Fibroblast of skin of scalp (primary cell): ENCODE data around the gene CNNM3. TPM values are rescaled to one million over a fixed set of nuclear protein-coding genes. Genes with fewer than 3 reads are reported as not detected.
A peak's percentile ranks its signal among the peaks of the same experiment; 100 is the strongest.
"Not testable (repeated sequence)": the region's sequence is repeated elsewhere in the genome, so short reads cannot be mapped to it uniquely, and the experiment has no call there.

Source experiments
- DNase-seq: peaks from one replicate; pipeline ENCODE4 v3.0.0-alpha.2; 2013
- polyA plus RNA-seq, 2 experiments: library from polyadenylated mRNA; unstranded; fragments of 120-200 nt; gene quantifications; one replicate each; pipeline ENCODE4 v1.2.1, GENCODE V29; 2013; ENCODE audit not compliant: insufficient read length in 2 of 2

The CNNM3 gene
- 7.6 TPM for polyA plus RNA-seq (2013, experiment 1 of 2; ENCODE audit: insufficient read length)
- 7.8 TPM for polyA plus RNA-seq (2013, experiment 2 of 2; ENCODE audit: insufficient read length)

DNA sequence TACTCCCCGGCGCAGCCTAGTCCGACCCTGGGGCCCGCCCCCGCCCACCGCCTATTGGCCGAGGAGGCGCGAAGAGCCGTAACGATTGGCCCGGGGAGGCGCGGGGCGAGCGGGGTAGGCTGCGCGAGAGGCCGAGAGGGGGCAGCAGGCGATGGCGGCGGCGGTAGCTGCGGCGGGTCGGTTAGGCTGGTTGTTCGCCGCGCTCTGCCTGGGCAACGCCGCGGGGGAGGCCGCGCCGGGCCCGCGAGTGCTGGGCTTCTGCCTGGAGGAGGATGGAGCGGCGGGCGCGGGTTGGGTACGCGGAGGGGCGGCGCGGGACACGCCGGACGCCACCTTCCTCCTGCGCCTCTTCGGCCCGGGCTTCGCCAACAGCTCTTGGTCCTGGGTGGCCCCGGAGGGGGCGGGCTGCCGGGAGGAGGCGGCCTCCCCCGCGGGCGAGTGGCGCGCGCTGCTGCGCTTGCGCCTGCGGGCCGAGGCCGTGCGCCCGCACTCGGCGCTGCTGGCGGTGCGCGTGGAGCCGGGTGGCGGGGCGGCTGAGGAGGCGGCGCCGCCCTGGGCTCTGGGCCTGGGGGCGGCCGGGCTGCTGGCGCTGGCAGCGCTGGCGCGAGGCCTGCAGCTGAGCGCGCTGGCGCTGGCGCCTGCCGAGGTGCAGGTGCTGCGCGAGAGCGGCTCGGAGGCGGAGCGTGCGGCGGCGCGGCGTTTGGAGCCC lies at the start of gene CNNM3:
CNNM3 (plus strand) TSS at position 142 of the 709 bp plus-strand sequence; CDS start at position 152, 10 bp downstream.
- peak; percentile 91 for DNase-seq

DNA sequence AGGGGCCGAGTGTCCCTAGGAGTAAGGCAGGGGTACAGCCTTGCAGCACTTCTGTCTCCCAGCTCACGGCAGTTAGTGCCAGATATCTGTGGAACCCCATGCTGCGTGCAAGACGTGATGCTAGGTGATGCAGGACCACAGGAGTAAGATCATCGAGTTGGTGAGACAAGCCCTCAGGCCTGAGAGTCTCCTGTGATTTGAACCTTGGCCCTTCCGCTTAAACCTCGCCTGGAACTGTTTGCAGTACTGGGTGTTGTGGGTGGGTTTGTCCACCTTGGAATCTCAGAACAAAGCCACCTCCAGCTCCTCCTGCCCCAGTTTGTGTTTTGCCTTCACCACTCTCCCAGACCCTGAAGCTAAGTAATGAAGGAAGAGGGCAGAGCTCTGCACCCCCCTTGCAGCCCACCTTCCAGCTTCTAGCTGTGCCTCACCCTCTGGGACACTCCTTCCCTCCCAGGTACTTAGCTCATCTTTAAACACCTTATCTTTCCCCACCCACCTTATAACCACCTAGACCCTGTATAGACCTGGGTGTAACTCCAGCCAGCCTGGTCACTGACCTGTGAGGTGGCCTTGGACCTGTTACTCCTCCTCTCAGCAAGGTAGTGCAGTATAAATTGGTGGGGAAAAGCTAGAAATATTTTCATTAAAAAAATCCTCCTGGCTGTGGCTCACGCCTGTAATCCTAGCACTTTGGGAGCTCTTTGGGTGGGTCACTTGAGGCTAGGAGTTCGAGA lies 48.8 kb upstream of the CNNM3 start:
- no peak for DNase-seq

DNA sequence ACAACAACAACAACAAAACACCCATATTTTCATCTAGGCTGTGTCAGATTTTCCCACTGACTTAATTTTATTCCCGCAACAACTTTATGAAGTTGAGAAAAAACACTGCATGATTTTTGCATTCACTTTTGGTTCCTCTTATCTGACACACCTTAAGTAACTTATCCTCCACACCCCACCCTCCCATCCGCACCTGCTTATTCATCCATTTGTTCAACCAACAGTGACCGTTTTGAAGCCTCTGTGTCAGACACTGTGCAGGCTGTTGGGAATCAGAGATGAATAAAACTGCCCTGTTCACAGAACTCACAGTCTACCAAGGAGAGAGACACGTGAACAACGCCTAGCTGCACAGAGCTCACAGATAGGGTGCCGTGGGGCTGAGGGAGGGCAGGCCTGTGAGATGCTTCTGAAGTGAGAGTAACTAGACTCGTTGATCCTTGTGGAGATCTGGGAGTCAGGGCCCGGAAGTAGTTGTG lies 47.9 kb upstream of the CNNM3 start:
- no peak for DNase-seq

DNA sequence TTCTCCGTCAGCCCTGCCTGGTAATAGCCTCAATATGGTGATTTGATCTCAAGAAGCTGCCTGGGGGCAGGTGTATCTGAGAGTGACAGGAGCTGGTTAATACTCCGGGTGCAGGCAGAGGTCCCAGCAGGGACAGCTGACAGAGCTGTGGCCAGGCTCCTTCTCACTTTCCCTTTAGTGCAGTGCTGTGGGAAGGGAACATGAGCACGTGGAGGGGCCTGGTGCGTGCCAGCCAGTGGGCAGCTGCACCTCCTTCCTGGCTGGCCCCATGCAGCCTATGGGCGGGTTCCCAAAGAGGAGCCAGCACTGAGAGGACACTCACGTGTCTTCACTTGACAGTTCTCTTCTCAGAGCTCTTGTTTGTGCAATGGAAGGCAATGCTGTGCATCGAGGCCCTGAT lies 46.3 kb upstream of the CNNM3 start:
- DNase-seq: no peak

DNA sequence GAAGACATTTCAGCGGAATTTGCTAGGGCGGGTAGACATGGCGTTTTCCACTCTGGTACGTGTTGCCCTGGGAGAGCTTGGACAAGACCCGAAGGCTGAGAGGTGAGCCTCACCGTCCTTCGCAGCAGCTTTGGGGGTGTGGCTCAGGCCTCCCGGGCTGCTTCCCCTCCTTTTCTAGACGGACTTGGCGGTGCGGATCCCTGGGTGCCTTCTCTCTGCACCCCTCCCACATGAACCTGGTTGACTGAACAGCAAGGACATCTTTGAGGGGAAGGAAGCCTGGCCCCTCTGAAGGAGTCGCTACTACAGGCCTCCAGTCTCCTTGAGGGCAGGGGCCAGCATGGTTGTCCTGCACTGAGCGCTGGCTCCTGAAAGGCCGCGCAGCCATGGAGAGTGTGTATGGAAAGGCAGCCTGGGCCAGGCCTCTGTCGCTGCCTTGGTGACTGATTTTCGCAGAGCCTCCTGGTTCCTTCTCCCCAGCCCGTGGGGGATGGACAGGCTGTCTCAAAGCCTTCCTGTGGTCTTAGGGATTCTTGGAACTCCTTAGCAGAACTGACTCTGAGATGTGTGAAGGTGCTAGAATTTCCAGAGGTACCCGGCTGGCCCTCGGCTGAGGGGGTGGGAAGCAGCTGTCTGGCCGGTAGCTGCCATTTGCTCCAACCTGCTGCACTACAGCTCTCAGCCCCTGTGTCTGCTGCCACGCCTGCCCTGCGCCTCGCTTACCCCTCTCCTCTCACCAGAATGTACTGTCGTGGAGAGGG lies 45.4 kb upstream of the CNNM3 start:
- DNase-seq: no peak

DNA sequence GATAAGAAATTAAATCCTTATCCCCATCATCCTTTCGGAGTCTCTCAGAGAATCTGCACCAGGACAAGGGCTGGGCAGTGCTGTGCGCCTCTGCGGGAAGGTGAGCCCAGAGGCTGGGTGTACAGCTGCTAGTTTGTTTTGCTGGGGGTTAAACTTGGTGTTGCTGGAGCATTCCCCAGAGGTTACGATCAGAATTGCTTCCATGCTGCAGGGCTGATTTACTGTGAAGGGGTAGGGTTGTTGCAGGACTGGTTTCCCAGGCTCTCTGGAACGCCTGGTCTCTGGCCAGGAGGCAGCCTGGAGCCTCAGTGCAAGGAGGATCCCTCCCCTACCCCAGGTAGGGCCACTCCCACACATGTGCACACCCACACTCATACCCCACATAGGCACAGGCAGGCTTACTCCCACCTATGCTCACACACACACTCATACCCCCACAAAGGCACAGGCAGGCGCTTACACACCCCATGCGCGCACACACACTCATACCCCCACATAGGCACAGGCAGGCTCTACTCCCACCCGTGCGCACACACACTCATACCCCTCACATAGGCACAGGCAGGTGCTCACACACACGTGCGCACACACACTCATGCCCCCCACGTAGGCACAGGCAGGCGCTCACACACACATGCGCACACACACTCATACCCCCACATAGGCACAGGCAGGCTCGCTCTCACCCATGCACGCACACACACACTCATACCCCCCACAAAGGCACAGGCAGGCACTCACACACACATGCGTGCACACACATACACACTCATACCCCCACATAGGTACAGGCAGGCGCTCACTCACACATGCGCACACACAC lies 44.1 kb upstream of the CNNM3 start:
- no peak for DNase-seq

DNA sequence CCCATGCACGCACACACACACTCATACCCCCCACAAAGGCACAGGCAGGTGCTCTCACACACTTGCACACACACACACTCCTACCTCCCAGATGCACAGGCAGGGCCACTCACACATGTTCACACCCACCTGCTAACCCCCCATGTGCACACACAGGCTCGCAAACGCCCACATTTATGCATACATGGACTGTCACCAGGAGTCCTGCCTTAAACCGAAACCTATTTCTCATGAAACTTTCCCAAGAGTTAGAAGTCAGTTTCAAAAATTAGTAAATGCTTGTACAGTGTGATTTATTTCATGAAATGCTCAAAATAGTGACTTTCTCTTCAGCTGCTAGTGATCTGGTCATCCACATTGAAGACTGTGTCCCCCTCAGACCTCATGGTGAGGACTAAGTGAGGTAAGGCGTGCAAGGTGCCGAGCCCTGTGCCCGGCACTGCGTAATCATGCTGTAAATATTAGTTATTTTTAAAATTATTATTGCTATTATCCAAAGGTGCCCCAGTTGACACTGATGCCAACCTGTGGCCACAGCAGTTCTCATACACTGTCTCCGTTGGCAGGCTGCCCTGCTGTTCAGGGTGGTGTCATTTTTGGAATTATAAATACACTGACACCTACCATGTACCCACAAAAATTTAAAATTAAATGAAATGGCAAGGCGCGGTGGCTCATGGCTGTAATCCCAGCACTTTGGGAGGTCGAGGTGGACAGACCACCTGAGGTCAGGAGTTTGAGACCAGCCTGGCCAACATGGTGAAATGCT lies 43.0 kb upstream of the CNNM3 start:
- DNase-seq: no peak

DNA sequence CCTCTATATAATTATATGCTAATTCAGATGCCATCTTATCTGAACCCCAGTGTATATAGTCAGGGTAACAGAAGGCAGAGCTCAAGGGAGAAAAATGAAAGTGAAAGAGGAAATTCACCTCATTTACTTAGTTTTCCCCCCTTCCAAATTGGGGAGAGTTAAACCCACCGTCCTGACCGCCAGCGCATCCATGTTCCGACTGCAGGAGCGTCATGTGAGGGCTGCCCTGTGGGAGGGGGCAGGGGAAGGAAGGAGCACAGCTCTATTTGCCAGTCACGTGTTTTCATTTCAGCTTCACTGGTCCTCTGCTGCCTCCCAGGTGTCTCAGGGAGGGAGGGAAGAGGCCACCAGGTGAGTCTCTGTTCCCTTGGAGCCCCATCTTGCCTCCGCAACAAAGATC lies 42.1 kb upstream of the CNNM3 start:
- DNase-seq: no peak

DNA sequence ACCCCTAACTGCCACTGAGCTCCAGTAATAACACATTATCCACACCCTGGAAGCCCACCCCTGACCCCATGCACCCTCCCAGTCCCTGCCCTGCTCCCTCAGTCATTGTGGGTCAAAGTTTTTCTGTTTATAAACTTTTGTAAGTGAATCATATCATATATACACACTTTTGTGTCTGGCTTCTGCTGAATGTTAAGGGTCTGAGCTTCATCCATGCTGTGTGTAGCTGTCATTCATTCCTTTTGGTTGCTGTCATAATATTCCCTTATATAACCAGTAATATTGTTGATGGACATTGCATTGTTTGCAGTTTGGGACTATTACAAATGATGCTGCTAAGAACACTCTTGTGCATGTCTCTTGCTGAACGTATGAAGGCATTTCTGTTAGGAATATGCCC lies 40.9 kb upstream of the CNNM3 start:
- no peak for DNase-seq

DNA sequence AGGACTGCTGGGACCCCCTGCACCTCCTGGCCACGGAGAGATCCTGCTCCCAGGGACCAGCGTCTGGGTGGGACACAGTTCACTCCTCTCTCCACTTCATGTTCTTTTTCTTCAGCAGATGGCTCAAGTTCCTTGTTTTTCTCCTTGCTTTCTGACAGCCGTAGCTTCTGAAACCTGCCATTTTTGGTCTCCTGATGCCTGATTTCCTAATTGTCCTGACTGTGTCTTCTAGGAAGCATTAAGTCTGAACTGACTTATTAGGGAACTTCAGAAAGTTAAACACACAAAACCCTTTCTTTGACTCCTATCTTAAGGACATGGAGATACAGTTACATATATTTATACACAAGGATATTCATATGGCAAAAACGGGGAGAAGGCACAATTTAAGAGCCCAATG lies 32.7 kb upstream of the CNNM3 start:
- DNase-seq: no peak

DNA sequence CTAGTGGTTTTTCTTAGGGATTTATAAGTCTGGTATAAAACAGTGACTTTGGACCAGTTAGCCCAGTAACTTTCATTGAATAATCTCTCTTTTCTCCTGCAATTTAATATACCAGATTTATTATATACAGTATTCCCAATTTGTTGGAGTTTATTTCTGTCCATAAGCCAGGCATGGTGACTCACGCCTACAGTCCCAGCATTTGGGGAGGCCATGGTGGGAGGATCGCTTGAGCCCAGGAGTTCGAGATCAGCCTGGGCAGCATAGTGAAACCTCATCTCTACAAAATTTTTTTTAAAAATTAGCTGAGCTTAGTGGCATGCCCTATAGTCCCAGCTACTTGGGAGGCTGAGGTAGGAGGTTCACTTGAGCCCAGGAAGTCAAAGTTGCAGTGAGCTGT lies 28.7 kb upstream of the CNNM3 start:
- no peak for DNase-seq

DNA sequence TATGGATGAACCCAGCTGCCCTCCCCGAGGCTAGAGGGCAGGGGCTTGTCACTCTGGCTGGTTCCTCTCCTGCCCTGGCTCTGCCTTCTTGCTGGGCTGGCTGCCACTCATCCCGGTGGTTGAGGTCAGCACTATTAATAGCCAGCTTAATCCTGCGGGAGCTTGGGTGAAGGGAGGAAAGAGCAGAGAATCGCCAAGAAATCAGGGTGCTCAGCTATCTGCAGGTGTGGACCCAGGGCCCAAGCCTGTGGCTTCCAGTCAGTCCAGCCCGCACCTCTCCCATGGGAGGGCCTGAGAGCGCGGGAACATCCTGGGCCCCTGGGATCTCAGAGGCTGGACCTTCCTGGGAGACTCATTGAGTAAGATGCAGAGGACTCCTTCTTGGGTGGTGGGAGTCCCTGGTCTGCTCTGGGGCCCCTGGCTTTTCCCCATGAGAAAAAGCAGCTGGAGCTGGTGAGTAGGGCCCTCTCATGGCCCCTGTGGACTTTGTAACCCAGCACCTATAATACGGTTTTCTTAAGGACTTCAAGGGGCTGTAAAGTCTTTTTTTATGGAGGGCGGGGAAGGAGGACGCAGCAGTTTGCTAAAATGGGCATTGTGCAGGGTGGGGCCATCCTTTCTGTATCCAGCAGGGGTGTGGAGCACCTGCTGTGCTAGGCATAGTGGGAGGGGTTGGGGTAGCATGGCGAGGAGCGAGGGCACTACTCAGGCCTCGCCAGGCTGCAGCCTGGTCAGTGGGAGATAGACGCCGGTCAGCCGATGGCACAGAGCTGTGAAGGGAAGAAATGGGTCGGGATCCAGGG lies 27.4 kb upstream of the CNNM3 start:
- peak; percentile 31 for DNase-seq

DNA sequence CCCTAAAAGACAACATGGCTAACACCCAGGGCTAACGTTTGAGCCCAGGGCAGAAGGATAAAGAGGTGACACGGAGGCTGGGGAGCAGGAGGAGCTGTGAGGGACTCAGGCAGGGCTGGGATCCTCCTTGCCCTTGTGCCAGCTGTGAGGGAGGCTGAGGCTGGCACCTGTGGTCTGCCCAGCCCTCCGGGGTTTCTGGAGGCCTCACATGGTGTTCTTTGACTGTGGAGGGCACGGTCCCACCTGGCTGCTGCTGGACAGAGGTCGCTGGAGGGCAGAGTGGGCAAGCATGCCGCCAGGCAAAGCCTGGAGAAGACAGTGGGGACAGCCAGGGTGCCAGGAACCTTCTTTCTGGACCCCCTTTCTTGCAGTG lies 26.8 kb upstream of the CNNM3 start:
- DNase-seq: no peak

DNA sequence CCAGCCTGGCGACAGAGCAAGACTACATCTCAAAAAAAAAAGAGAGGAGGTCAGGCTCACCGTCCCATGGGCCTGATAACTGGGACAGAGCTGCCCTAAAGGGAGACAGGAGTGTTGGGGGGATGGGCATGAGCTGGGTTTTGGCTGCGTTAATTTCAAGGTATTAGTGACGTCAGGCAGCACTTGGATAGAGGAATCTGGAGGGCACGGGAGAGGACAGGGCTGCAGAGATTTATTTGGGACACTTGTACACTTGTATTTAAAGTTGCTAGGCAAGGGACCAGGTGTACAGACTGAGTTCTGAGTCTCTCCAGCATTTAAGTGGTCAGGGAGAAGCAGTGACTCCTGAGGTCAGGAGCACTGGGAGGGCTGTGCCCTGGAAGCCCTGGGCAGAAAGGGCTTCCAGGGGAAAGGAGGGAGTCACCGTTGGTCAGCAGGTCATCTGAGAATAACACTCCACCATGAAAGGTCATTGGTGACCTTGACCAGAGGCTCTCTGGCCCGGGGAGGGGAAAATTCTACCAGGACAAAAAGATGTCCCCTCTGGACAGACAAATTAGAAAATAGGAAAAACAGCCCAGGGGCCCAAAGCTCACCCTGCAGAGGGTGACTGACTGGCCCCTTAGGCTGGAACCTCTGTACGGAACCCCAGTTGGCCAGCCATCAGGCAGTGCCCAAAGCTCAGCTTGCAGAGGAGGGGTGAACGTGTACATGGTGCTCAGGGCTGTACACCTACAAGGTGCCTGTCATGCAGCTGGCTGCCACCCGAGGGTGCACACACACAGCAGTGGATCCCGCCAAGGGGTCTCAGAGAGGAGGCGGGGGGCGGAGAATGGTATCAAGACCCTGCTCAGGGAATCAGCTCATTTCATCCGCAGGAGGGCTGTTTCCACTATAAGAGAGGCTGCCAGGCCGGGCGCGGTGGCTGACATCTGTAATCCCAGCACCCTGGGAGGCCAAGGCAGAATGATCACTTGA lies 23.0 kb upstream of the CNNM3 start:
- DNase-seq: no peak

DNA sequence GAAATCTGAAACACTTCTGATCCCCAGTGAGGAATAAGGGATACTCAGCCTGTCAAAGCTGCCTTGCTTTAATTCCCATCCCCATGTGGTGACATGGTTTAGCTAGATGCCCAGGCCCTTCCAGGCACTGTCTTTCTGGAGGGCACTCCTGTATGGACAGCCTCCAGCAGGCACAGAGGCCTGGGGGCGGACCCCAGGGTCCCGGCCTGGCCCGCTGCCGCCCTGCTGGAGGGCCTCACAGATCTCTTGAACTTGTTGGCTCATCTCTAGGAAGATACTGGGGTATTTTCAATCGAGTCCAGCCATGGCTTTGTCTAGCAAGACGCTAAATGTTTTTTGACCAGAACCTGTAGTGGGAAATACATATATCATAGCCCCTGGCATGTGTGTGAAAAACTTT lies 21.0 kb upstream of the CNNM3 start:
- DNase-seq: no peak

DNA sequence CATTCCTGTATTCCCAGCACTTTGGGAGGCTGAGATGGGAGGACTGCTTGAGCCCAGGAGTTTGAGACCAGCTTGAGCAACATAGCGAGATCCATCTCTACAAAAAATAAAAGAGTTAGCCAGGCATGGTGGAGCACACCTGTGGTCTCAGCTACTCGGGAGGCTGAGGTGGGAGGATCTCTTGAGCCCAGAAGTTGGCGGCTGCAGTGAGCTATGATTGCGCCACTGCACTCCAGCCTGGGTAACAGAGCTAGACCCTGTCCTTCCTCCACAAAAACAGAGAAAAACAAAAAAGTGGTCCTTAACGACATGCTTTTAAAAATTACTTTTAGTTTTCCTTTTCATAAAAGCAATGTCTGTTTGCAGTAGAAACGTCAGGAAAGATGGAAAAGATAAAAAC lies 19.6 kb upstream of the CNNM3 start:
- DNase-seq: not testable (repeated sequence)

DNA sequence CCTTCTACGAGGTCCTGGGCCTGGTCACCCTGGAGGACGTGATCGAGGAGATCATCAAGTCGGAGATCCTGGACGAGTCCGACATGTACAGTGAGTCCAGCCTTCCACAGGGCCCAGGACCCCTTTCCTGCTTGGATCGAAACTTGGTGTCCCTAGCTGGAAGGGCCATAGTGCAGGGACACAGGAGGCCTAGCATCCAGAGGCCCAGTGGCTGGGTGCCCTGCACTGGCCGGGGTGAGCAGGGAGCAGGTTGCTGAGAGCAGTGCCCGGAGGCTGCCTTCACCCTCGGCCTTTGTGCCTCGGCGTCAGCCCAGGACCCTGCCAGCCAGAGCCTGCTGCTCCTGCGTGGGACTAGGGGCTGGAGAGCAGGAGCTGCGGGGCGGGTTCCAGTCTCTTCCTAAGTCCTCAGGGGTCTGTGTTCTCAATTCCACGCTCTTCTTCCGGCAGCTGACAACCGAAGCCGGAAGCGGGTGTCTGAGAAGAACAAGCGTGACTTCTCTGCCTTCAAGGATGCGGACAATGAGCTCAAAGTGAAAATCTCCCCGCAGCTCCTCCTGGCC lies 18.9 kb upstream of the CNNM3 start:
- DNase-seq: no peak

DNA sequence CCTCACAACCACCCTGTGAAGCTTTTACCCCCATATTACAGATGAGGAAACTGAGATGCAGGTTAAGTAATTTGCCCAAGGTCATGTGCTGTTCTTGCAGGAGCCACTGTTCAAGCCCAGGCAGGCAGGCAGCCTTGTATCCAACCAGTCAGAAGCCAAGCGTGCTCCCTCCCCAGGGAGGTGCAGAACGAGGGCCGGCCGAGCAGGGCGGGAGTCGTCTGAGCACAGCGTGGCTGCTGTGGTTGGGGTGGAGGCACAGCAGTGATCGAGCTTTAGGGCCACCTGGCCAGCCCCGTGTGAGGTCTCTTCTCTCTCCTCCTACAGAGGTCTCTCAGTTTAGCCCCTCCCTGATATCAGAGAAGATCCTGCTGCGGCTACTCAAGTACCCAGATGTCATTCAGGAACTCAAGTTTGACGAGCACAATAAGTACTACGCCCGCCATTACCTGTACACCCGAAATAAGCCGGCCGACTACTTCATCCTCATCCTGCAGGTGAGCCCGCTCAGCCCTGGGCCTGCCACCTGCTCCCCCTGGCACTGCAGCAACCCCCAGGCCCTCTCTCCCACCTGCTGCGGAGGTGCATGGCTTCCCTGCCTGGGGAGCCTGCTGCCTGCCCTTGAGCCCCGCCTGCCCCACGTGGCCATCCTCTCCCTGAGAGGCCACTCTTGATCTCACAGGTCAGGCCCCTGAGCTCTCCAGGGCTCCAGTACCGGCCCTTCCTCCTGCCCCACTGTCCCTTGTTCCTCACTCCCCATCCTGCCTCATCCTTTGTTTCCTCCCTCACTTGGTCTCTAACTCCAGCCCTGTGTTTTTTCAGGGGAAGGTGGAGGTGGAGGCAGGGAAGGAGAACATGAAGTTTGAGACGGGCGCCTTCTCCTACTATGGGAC lies 17.1 kb upstream of the CNNM3 start:
- DNase-seq: no peak
